ENCODE results near the gene CHD2. TPM values are rescaled to one million over a fixed set of nuclear protein-coding genes. Genes with fewer than 3 reads are reported as not detected.

CHD2 gene
- total RNA-seq, 2 donors from 2014 or later: 63.9 to 70.0 TPM

DNA sequence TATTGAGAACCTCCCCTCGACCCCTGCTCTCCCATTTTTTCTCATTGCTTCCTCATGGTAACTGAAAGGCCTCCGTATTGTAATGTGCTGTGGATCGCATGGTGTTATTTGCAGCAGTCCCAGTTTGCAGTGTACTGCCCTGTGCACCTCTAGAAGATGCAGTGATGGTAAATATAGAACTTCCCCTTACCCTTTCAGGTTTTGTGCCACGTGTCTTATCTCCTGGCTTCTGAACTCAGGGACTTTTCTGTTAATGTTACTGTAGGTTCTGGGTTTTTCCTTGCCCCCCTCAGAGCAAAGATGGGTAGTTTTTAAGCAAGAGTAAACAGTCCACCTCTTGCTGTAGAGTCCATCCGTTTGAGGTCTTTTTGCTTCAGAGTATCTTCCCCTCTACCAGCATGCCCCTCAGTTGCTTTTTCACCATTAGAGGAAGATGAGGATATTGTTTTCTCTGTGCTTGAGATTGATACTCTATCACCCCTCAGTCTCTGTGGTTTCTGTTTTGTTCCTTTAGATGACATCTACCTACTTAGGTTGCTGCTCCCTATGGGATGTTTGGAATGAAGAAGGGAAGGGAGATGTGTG, 22.4 kb downstream of the CHD2 start:
- Histone ChIP-seq H3K4me1 (peaks cover 58% of the 10 kb centered on the region), H3K4me3 (no peak overlapping the region), H3K9me3 (no peaks in the 10 kb centered on the region), H3K27ac (peak overlapping the region; percentile 74 to 92 (median 78)), H3K27me3 (no peaks in the 10 kb centered on the region), H3K36me3 (replicated peaks in 1 of 2; ENCODE audit: insufficient read depth in 1 of 2, low read depth in 2 of 2) (peaks cover 0 to 6% of the 10 kb centered on the region in 2 donors)
- DNase-seq: no peak
- intact Hi-C loops (cut with DNase I): loop anchor here (10.0 kb wide), 1 partner anchor 128 kb away; no protein-coding TSS in a partner anchor
- peak; percentile 2 for ATAC-seq
- TF ChIP-seq, protein P1, sequence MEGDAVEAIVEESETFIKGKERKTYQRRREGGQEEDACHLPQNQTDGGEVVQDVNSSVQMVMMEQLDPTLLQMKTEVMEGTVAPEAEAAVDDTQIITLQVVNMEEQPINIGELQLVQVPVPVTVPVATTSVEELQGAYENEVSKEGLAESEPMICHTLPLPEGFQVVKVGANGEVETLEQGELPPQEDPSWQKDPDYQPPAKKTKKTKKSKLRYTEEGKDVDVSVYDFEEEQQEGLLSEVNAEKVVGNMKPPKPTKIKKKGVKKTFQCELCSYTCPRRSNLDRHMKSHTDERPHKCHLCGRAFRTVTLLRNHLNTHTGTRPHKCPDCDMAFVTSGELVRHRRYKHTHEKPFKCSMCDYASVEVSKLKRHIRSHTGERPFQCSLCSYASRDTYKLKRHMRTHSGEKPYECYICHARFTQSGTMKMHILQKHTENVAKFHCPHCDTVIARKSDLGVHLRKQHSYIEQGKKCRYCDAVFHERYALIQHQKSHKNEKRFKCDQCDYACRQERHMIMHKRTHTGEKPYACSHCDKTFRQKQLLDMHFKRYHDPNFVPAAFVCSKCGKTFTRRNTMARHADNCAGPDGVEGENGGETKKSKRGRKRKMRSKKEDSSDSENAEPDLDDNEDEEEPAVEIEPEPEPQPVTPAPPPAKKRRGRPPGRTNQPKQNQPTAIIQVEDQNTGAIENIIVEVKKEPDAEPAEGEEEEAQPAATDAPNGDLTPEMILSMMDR (IDR thresholded peaks at IDR 0.05): no peak
- TF ChIP-seq POLR2A (IDR thresholded peaks at IDR 0.05): no peak
- WGBS, 2 donors: 35 to 38% methylated on average over 5 of the region's 5 CpGs

DNA sequence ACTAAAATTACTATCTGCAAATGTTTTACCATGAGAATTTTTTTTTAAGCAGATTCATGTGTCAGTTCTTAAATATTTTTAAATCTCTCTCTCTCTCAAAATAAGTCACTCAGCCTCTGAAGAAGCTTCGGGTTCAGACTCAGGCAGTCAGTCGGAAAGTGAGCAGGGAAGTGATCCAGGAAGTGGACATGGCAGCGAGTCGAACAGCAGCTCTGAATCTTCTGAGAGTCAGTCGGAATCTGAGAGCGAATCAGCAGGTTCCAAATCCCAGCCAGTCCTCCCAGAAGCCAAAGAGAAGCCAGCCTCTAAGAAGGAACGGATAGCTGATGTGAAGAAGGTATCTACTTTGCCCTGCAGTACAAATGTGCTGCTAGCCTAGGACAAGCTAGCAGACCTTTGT, 24.1 kb downstream of the CHD2 start:
- intact Hi-C loops (cut with DNase I): loop anchor here (10.0 kb wide), 1 partner anchor 129 kb away; no protein-coding TSS in a partner anchor
- WGBS, 2 donors: 65 to 73% methylated on average over 7 of the region's 7 CpGs
- Histone ChIP-seq H3K36me3 (replicated peaks in 1 of 2; ENCODE audit: insufficient read depth in 1 of 2, low read depth in 2 of 2) (peaks cover 0 to 9% of the 10 kb centered on the region in 2 donors), H3K9me3 (no peaks in the 10 kb centered on the region), H3K27me3 (no peaks in the 10 kb centered on the region), H3K27ac (peak overlapping the region in 1 of 4 donors; percentile 92), H3K4me1 (peaks cover 52% of the 10 kb centered on the region), H3K4me3 (no peak overlapping the region)
- DNase-seq (no peak), ATAC-seq (no peak)
- TF ChIP-seq, protein P1 (IDR thresholded peaks at IDR 0.05): no peak
- no peak for TF ChIP-seq POLR2A (IDR thresholded peaks at IDR 0.05)

GRCh38 chr15:92925454-92925853, 25.3 kb downstream of the CHD2 start:
- DNase-seq (no peak), ATAC-seq (no peak)
- Histone ChIP-seq H3K36me3 (replicated peaks in 1 of 2; ENCODE audit: insufficient read depth in 1 of 2, low read depth in 2 of 2) (peaks cover 0 to 9% of the 10 kb centered on the region in 2 donors), H3K27me3 (no peaks in the 10 kb centered on the region), H3K27ac (peak overlapping the region in 1 of 4 donors; percentile 2), H3K9me3 (no peaks in the 10 kb centered on the region), H3K4me1 (peaks cover 50% of the 10 kb centered on the region), H3K4me3 (no peak overlapping the region)
- 70 to 81% methylated on average over 2 of the region's 2 CpGs for WGBS, 2 donors
- intact Hi-C loops (cut with DNase I): loop anchor here (10.0 kb wide), 1 partner anchor 131 kb away; no protein-coding TSS in a partner anchor
- no peak for TF ChIP-seq POLR2A (IDR thresholded peaks at IDR 0.05)
- TF ChIP-seq, protein P1 (IDR thresholded peaks at IDR 0.05): no peak

DNA sequence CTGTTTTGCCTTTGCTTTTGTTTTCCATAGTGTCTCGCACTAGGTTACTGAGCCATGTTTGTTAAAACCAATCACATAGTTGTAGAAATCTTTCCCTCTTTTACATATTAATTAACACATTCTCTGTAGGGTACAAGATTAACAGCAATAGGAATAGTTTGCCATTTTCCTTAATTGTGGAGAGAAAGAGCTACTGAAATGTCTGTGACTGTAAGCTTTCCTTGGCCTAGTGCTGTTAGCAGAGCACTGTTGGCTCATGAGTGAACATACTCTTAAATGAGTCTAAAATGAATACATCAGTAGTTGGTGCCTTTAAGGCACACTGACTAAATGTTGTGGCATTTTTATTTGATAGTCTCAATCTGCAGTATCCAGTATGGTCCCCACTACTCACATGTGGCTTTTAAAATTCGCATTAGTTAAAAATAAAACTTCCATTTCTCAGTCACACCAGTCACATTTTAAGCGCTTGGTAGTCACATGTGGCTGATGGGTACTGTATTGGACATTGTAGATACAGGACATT, 28.2 kb downstream of the CHD2 start:
- intact Hi-C loops (cut with DNase I): loop anchor here (10.0 kb wide), 1 partner anchor 133 kb away; no protein-coding TSS in a partner anchor
- peak overlapping the region in 2 of 4 donors; percentile 16 to 61 for H3K27ac ChIP-seq
- TF ChIP-seq POLR2A (IDR thresholded peaks at IDR 0.05): no peak
- TF ChIP-seq, protein P1 (IDR thresholded peaks at IDR 0.05): no peak
- no peaks in the 10 kb centered on the region for H3K27me3 ChIP-seq
- DNase-seq (no peak), ATAC-seq (no peak)
- no peak overlapping the region for H3K4me3 ChIP-seq
- no peaks in the 10 kb centered on the region for H3K9me3 ChIP-seq
- peaks cover 0 to 9% of the 10 kb centered on the region in 2 donors for H3K36me3 ChIP-seq (replicated peaks in 1 of 2; ENCODE audit: insufficient read depth in 1 of 2, low read depth in 2 of 2)
- H3K4me1 ChIP-seq: peaks cover 31% of the 10 kb centered on the region
- 95 to 98% methylated on average over 3 of the region's 3 CpGs for WGBS, 2 donors
